ENCODE measurements around the gene APOL5.
"Not testable (repeated sequence)": the region's sequence is repeated elsewhere in the genome, so short reads cannot be mapped to it uniquely, and the experiment has no call there.

Gene APOL5

DNA sequence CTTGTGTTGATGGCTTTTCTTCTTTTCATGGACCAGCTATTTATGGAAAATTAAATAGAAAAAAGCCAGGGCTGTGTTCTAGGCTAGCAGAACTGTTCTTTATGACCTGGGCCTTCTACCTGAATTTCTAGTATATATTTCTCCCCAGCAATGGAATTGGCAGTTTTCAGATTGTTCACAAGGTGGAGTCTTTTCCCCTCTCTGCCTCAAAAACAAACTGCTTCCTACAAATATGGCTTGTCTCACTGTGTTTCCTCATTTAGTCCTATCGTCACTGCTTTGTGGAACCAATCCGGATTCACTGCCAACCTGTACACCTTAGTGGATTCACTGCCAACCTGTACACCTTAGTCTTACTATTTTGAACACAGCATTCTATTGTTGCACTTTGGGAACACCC lies 5.0 kb upstream of the APOL5 start:
- DNase-seq = no peak

DNA sequence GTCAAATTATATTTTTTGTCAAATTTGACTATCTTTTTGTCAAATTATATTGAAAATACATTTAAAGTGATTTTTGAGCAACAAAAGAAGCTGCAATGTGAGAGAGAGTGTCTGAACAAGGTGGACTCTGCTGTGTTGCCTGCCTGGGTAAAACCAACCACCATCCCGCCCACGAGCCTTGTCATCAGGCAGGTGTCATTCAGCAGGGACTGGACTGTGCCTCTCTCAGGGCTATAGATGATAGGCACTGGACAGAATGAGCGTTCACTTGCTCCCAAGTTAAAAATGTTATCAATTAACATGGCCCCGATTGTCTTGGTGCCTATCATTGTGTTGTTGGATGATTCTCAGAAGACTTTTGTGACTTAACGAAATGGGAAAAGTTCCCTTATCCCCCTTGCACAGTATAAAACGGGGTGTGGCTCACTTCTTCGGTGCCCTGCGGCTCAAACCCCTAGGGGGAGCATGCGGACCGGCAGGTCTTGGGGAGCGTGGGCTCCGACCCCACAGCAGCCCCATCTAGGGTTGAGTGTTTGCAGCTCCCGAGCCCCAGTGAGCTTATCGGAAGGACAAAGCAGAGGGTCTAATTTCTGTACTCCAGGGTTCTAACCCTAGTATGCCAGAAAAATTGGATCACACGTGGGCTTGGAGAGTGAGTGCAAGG lies 1.7 kb downstream of the APOL5 start:
- DNase-seq = no peak

DNA sequence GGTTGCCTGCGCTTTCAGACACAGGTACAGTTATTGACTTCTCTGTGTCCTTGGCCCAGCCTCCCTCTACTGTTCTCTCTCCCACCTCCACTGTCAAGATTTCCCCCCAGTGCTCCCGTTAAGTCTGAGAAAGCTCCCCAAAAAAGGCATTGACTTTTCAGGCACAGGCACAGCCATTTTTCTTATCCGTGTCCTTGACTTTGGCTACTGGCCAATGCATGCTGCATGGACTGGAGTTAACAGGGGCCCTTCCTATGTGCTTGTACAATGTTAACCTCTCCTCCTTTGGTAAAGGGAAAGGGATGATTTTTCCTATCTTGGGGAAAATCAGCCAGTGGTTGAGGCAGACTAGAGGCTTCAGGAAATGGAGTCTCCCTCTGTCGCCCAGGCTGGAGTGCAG lies 4.3 kb downstream of the APOL5 start:
- no peak for DNase-seq

DNA sequence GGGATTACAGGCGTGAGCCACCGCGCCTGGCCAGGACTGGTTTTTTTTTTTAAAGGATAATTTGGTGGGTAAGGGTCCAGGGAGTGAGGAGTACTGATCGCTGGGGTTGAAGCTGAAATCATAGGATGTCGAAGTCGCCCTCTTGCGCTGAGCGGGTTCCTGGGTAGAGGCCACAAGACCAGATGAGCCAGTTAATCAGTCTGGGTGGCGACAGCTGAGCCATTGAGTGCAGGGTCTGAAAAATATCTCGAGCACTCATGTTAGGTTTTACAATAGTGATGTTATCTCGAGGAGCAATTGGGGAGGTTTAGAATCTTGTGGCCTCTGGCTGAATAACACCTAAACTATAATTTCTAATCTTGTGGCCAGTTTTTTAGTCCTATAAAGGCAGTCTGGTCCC lies 7.8 kb downstream of the APOL5 start:
- DNase-seq = no peak

DNA sequence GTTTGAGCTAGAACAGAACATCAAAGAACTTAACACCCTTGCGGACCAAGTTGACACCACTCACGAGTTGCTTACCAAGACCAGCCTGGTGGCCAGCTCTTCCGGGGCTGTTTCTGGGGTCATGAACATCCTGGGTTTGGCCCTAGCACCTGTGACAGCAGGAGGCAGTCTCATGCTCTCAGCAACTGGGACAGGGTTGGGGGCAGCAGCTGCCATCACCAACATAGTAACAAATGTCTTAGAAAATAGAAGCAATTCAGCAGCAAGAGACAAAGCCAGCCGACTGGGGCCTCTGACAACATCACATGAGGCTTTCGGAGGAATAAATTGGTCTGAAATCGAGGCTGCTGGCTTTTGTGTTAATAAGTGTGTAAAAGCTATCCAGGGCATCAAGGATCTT lies 8.7 kb downstream of the APOL5 start:
- DNase-seq = no peak

DNA sequence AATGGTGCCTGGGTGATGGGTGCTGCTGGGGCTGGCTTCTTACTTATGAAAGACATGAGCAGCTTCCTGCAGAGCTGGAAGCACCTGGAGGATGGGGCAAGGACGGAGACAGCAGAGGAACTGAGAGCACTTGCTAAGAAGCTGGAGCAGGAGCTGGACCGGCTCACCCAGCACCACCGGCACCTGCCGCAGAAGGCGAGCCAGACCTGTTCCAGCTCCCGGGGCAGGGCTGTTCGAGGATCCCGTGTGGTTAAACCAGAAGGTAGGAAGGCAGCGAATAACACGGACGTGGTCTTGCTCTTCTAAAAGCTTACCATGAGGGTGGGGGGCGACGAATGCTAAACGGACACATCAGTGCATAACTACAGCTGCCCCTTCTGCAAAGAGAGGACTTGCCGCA lies 9.3 kb downstream of the APOL5 start:
- no peak for DNase-seq

DNA sequence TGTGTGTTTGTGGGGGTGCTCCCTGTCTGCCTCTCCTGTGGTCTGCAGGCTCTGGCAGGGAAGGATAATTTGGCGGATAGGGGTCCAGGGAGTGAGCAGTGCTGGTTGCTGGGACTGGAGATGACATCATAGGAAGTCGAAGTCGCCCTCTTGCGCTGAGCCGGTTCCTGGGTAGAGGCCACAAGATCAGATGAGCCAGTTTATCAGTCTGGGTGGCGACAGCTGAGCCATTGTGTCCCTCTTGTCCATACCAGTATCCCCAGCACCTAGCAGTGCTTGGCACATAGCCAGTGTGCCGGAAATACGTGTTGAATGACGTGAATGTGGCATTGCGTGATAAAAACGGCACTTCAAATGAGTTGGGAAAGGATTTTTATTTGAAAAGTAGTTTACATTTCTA lies 9.8 kb downstream of the APOL5 start:
- no peak for DNase-seq

DNA sequence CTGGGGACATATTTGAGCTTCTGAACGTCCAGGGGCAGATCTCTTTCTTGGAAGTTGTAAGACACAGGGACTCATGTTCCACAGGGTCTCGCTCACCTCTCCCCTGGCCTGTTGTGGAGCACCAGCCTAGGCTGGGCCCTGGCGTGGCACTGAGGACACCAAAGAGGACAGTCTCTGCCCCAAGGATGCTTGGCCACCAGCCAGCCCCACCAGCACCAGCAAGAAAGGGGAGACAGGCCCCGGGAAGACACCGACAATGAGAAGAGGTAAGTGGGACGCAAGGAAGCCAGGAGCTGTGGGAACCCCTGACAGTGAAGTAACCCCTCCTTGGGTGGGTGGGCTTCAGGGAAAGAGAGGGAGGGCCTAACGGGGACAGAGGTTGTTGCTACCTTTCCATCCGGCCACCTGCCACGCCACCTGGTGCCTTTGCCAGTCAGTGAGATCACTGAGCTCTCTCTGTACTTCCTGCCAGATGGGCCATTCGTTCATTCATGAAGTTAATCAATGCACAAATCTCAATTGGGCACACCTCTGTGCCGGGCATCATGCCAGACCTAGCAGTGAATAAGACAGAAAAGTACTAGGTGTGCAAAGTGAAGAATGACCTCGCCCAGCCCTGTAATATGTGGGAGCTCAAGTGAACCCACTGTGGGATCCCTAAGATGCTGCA lies 11.1 kb downstream of the APOL5 start:
- DNase-seq = no peak

DNA sequence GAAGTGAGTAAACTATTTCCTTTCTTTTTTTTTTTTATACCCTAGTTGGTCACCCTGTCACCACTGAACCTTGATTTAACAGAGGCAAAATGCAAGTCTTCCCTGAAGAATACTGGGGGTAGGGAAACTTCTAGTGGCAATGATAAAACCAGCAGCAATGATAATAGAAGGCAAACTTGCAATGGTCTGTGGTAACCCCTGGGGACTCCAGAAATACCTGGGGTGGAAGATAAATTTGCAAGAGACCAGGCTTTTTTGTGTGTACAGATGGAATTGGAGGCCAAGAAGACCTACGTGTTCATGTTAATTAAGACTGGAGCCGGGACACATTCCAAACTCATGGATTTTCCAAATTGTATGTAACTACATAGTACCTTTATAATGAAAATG lies 11.6 kb downstream of the APOL5 start:
- no peak for DNase-seq

DNA sequence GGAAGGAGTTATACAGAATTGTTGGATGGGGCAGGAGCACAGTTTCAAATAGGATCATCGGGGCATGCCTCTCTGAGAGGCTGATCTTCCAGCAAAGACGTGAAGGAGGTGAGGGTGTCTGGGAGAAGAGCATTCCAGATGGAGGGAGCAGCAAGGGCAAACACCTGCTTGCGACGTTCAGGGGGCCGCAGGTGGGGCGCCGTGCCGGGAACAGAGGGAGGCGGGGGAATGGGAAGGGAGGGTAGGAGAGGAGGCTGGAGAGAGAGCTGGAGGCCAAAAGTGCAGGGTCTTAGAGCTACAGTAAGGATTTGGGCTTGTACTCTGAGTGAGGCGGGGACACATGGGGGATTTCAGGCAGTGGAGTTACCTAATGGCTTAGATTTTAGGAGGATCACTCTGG lies 13.6 kb downstream of the APOL5 start:
- no peak for DNase-seq

DNA sequence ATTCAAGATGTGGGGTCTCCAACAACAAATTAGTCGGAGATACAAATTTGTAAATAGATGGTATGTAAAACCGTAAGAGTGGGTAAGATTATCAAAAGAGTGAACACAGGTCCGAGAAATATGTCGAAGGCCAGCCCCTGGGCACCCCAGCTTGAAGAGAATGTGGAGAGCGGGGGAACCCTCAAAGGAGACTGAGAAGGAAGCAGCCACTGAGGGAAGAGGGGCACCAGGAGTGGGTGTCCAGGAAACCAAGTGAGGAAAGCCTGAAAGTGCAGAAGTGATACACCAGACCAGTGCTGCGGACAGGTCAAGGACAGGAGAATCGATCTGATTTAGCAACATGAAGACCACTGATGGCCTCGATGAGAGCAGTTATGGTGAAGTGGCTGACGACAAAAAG lies 14.4 kb downstream of the APOL5 start:
- no peak for DNase-seq

DNA sequence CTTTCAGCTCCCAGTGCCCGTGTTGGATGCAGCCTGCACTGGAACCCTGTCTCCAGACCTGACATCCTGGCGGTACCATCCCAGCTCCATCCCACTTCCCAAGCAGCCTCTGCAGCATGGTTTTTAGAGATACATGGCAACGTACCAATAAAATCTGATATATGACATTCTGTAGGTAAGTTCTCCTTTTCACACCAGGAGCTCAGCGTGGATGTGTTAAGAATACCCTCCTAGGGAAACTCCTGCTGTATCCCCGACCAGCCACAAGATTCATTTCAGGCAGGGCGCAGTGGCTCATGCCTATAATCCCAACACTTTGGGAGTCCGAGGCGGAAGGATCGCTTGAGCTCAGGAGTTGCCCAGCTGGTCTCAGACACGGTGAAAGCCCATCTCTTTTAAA lies 15.4 kb downstream of the APOL5 start:
- DNase-seq = no peak

DNA sequence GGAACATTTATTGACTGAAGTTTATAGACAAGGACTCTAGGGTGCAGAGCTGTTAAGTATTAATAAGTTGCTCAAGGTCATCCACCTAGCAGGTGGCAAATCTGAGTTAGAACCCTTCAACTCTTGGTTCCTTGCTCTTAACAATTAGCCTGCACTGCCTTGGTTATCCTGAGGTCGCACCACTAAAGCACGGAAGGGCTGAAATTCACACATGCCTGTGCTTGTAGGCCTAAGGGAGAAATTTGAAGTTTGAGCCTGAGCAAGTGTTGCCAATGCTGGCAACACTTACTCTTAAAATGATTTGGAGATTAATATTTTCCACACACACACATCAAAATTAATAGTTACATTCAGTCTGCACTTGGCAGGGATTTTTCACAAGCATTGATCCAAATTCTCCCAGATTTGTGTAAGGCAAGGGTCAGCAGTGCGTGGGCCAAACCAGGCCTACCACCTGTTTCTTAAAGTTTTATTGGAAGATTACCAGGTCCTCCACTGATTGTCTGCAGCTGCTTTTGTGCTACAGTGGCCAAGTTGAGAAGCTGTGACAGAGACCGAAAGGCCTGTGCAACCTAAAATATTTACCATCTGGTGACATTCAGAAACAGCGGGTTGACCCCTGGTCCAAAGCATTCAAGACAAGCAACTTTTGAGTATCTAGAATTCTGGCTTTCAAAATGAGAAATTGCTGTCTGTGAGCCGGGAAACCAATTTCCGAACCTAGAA lies 16.3 kb downstream of the APOL5 start:
- DNase-seq = no peak

DNA sequence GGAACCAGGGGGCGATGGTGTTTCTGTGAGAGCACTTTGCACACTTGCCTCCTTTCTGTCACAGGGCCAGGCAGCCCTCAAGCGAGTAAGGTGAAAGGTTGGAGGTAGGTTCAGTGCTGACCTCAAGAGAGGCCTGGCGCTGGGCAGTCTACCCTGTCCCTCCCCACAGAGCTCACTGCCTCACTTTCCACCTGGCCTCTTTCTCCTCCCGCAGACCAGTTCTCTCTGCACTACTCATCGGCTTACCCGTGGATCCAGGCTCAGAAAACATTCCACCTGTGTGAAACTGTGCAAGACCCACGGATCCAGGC lies 16.8 kb downstream of the APOL5 start:
- no peak for DNase-seq

DNA sequence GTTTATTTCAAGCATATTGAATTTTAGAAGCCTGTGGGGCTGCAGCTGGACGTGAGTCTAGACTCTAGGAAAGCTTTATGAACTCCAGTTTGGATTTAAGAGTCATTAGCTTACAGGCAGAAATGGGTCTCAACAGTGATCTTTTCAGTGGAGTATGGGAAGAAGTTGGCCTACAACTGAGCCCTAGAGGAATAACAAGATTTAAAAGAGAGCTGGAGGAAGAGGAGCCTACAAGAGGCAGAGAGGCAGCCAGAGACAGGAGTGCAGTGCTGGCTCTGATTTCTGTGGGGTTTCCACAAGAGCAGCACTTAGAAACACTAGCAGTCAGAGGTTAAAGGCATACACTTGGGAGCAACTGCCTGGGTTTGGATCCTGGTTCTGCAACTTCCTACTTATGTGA lies 17.9 kb downstream of the APOL5 start:
- no peak for DNase-seq

DNA sequence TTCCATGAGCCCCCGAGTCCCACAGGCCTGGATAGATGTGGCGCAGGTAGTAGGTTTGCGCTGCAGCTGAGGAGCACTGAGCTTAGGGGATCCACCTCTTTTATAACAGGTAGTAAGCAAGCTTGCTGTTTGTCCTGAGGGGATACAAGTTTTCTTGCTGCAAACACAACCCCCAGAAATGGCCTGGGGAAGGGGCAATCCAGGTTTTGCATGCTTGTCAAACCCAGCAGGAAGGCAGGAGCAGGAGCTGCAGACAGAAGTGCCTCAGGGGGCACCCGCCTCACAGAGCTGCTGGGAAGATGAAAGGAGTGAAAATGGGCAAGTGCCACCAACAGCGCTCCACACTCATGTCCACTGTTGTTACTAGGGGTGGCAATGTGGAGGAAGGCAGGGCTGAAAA lies 18.5 kb downstream of the APOL5 start:
- no peak for DNase-seq

DNA sequence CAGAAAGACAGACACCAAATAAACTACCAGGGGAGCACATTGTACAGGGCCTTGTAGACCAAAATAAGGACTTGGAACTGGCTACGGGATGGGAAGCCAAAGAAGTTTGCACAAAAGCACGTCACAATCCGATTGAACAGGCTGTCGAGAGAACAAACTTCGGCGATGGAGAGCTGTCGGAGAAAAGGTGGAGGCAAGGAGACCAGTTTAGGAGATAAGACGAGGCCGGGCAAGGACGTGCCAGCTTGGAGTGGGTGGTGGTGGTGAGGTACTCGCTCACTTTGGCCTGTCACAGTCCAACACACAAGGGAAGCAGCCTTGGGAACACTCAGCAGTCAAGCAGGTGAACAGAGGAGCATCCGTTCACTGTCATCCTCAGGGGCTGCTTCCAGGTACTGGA lies 19.0 kb downstream of the APOL5 start:
- no peak for DNase-seq

DNA sequence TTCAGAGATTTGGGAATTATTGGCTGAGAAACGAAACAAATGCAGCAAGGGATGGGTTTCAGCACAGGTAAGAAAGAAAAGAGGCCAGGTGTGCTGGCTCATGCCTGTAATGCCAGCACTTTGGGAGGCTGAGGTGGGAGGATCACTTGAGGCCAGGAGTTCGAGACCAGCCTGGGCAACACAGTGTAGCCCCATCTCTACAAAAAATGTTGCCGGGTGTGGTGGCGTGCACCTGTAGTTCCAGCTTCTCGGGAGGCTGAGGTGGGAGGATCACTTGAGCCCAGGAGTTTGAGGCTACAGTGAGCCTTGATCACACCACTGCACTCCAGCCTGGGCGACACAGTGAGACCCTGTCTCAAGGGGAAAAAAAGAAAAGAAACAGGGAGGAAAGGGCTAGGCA lies 20.2 kb downstream of the APOL5 start:
- DNase-seq = not testable (repeated sequence)

DNA sequence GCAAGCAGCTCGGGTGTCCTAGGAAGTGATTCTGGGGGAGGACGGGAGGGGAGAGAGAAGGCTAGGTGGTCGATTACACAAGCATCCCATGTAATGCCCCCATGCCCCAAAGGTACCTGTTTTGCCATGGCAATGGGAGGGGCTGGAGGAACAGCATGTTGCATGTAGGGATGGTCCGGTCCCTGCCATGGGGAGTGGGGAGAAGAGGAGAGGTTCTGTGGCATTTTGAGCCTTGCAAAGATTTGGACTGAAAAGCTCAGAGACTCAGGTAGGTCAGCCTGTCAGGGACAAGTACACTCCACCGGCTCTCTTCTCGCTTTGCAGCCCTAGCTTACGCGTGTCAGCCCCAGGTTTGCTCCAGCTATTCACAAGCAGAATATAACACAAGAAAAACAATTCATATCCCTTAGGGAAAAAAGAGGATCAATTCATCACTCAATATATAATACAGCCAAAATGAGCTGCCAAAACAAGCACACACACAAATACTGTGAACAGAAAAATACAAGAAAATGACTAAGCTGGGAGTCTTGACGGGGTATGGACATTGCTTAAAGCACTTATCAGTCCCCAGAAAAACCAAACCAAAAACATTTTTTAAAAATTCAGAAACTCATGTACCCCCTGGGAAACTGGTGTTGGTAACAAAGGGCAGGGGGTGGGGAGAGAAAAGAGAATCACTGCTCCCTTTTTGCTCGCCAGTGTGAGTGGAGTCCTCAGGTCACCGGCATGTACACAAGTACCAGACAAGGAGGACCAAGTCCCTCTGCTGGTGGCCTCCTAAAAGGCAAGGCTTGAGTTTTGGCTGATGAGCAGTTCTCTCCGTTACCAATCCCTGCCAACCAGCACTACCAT lies 21.6 kb downstream of the APOL5 start:
- DNase-seq = no peak

DNA sequence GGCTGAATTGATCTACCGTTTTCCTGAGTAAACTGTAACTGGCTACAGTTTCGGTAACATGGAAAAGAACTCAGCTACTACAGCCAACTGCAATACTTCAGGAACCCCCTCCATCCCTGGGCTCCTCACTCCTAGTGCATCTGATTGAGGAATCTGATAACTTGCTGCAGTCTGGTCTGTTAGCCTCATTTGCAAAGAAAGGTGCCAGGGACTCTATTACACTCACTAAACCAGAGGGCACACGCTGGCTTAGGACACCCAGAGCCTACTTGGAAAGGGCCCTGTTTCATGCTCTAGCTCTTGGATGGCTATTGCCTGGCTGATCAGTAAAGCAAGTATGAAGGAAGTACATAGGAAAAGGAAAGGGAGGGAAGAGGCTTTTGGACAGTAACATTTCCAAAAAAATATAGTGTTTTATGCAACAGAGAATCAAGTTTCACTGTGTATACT lies 22.3 kb downstream of the APOL5 start:
- DNase-seq = no peak

DNA sequence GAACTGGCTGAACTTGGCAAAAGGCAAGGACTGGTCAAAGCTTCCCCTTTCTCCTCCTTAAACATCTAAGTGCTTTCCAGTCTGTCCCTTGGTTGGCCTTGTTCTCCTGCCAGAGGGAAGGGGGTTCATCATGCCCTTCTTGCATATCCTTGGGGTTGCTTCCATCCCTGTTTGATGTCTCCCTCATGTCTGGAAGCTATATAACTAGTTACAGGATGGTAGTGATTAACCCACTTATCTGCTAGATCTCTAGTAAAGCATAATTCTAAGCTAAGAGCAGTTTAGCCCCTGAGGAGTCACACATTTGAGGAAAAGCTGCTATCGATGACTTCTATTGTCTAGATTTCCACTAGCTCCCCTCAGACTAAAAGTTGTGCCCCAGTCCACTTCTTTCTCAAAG lies 22.9 kb downstream of the APOL5 start:
- DNase-seq = no peak

DNA sequence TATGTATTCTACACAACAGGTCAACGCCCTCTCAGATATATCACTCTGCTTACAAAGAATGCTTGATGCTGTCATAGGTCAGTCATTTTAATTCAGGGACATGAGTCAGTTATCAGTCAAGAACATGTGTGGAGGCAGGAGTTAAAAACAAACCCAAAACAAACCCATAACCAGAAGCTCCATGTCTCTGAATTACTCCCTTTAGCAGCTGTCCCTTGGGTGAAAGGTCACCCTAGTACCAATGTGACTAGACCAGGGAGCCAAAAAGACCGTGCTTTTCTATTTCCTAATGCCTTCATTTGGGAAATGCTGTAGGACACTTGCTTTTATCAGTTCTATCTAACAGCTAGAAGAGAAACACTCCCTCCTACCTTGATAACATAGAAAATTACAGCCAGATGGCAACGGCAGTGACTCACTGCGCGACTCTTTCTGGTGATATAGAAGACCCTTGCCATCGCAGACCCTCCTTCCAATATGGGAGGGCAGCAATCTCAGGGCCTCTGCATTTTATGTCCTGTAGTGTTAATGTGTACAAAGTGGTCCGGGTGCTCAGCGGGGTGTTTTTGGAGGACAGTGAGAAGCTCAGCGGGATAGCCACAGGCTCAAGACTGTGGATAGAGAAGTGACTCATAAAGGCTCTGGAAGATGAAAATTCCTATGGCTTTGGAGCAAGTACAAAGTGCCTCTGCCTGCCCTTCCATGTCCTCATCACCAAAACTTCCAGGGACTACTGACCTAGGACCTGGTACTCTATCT lies 24.8 kb downstream of the APOL5 start:
- DNase-seq = no peak

DNA sequence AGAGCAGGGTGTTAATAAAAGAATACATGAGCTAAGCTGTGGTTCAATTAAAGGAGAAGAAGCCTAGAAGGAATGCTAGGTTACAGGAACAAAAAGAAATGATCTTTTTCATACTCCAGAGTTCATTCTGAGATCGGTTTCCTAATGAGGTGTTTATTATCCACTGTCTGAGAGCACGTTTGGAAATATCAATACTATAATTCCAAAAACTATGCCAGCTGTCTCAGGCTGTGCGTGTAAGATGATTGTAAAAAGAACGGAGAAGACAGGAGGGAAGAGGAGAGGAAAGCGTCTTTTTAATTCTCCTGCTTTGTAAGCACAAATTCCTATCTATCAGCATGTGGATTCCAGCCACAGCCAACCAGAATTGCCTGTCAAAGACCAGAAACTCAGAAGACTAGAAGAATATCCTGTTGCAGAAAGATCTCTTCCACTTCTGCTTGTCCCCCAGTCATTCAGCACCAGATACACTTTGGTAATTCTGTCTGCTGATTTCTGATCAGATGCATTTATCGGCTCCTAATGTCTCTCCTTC lies 25.7 kb downstream of the APOL5 start:
- no peak for DNase-seq

All from activated naive CD4-positive, alpha-beta T cell treated with anti-CD3 and anti-CD28 coated beads, Interleukin-2, amount 50 U/mL, for 16 hours (primary cell).